Mucosa of descending colon (tissue), 3 donors: ENCODE results near the gene SLC5A3. TPM values are rescaled to one million over a fixed set of nuclear protein-coding genes. Genes with fewer than 3 reads are reported as not detected.

Experiments used
- total RNA-seq, 3 donors: library from RNA; stranded (reverse); fragmentation: NEBNext Ultra II Directional in 2 of 3; extraction: Animal tissue kit (Norgen Biotek cat#: 25700) in 2 of 3; gene quantifications; one replicate each; pipeline versions ENCODE4 v1.2.1 to v1.2.4, GENCODE V29; 2021 to 2023
- donor health status: DM: no; HTN: no; CAD: no; lungs with moderate emphysema.
- donor health status: DM: no; HTN: no; CAD: no.
- donor health status: DM: no; HTN: yes; CAD: no.

SLC5A3 gene
- total RNA-seq, 3 donors from 2014 or later: 16.5 to 39.3 (median 19.9) TPM

Other genes with a start within 250 kb of the SLC5A3 start
- 100 to 1,000 TPM; 223 to 297 (median 282) TPM for gene ATP5PO, start 157.8 kb upstream of the SLC5A3 start, total RNA-seq
- 100 to 1,000 TPM in 1 of 3 donors, 10 to 100 TPM in 2; 38.7 to 102 (median 42.6) TPM for gene MRPS6, start within 50 bp of the SLC5A3 start, total RNA-seq